Mammary epithelial cell (primary cell): ENCODE measurements around the gene APCDD1L.

Experiments
- EZH2 ChIP-seq: IDR thresholded peaks from 2 replicates; pipeline ENCODE4 v1.6.1; 2012; ENCODE audit warnings: low read length, inconsistent platforms, borderline replicate concordance
- TF ChIP-seq, protein P1 (sequence below), 2 donors: IDR thresholded peaks in 1 of 2; conservative IDR thresholded peaks in 1 of 2; 2 replicates each; pipeline ENCODE4 v1.5.1; 2011 to 2012; ENCODE audit warnings: inconsistent platforms in 2 of 2, low read length in 2 of 2, mild to moderate bottlenecking in 2 of 2, control low read depth in 1 of 2, low read depth in 1 of 2; ENCODE audit not compliant: insufficient read depth in 1 of 2; ENCODE audit errors: extremely low read depth in 1 of 2

DNA sequence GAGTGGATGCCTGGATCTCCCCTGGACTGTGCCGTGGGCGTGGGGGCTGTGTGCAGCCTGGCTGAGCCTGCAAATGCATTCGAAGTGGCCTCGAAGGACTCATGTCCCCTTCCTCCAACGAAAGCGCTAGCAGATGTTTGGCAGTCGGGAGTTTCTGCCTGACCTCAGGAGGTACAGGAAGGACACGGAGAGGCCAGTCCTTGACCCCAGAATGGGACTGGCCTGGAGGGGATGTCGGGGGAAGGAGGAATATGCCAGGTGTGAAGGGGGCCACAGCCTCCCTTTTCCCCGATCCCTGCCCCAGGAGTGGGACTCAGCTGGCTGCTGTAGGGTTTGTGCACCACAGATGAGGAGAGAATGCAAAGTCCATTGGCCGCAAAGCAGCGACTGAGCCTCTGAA, 45.6 kb downstream of the APCDD1L start:
- TF ChIP-seq, protein P1, sequence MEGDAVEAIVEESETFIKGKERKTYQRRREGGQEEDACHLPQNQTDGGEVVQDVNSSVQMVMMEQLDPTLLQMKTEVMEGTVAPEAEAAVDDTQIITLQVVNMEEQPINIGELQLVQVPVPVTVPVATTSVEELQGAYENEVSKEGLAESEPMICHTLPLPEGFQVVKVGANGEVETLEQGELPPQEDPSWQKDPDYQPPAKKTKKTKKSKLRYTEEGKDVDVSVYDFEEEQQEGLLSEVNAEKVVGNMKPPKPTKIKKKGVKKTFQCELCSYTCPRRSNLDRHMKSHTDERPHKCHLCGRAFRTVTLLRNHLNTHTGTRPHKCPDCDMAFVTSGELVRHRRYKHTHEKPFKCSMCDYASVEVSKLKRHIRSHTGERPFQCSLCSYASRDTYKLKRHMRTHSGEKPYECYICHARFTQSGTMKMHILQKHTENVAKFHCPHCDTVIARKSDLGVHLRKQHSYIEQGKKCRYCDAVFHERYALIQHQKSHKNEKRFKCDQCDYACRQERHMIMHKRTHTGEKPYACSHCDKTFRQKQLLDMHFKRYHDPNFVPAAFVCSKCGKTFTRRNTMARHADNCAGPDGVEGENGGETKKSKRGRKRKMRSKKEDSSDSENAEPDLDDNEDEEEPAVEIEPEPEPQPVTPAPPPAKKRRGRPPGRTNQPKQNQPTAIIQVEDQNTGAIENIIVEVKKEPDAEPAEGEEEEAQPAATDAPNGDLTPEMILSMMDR (conservative IDR thresholded peaks at IDR 0.05 in 1 of 2, IDR thresholded peaks at IDR 0.05 in 1 of 2; ENCODE audit: extremely low read depth in 1 of 2, insufficient read depth in 1 of 2, low read depth in 1 of 2, low read length in 2 of 2) = no peak
- no peak for TF ChIP-seq EZH2
